ENCODE results near the gene ANGPTL2.

ANGPTL2 gene

DNA sequence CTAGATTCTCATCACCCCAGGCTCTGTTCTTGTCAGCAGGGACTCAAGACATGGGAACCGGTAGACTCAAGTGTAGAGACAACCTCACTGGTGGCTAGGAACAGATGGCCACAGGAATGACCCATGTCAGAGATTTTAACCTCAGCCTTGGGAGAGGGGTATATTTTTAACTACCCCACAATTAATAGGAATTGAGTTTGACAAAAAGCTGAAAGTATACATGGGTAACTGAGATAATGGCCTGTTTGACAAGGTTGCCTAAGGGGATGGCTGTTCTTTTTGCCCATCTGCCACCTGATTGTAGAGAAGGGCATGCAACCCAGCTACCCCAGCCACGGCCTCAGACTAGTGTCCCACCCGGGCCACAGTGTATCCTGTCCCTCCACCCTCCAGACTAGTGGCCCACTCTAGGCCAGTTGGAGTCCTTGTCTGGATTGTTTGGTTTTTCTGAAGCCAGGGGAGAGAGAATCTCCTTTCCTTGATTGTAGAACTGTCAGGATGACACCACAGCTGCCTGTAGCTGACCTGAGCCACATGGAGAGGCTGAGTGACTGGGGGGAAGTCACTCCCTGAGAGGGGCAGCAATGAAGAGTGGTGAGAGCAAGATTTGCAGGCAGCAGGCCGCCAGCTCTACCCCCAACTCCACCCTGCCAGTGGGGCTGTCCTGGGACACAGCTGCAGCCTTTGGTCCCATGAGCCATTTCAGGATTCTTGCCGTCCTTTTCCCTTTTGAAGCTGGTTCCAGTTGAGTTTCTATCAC lies 14.6 kb upstream of the ANGPTL2 start:
- TF ChIP-seq, protein P1, sequence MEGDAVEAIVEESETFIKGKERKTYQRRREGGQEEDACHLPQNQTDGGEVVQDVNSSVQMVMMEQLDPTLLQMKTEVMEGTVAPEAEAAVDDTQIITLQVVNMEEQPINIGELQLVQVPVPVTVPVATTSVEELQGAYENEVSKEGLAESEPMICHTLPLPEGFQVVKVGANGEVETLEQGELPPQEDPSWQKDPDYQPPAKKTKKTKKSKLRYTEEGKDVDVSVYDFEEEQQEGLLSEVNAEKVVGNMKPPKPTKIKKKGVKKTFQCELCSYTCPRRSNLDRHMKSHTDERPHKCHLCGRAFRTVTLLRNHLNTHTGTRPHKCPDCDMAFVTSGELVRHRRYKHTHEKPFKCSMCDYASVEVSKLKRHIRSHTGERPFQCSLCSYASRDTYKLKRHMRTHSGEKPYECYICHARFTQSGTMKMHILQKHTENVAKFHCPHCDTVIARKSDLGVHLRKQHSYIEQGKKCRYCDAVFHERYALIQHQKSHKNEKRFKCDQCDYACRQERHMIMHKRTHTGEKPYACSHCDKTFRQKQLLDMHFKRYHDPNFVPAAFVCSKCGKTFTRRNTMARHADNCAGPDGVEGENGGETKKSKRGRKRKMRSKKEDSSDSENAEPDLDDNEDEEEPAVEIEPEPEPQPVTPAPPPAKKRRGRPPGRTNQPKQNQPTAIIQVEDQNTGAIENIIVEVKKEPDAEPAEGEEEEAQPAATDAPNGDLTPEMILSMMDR (IDR thresholded peaks at IDR 0.05), result no peak

DNA sequence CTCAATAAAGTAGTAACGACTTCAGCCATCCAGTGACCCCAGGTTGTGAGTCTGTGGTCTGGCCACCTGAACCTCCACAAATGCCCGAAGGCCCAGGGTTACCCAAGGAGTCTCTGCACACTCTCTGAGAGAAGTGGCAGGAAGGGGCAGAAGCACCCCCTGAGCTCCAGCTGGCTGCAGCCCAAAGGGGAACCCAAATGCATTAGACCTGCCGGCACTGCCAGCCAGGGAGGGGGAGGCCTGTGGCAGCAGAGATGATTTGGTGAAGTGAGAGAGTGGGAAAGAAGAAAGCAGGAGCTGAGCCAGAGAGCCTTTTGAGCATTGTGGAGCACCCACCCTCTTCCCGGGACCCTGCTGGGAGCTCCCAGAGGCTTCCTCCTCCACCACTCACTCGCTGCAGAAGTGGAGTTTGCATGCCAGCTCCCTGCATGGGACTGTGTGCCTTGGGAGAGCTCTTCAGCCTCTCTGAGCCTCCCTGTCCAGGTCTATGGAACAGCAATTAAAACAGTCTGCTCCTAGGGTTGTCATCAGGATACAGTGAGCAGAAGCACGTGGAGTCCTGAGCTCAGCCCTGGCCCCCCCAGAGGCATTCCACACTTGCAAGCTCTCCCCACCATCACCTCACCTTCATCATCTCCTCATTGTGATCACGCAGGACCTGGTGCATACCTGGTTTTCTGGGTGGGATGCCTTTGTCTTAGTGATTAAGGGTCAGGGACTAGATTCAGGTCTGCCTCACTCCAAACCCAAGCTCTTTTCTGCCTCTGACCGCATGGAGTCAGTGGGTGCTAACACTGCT lies 13.8 kb upstream of the ANGPTL2 start:
- TF ChIP-seq, protein P1 (IDR thresholded peaks at IDR 0.05), result no peak

DNA sequence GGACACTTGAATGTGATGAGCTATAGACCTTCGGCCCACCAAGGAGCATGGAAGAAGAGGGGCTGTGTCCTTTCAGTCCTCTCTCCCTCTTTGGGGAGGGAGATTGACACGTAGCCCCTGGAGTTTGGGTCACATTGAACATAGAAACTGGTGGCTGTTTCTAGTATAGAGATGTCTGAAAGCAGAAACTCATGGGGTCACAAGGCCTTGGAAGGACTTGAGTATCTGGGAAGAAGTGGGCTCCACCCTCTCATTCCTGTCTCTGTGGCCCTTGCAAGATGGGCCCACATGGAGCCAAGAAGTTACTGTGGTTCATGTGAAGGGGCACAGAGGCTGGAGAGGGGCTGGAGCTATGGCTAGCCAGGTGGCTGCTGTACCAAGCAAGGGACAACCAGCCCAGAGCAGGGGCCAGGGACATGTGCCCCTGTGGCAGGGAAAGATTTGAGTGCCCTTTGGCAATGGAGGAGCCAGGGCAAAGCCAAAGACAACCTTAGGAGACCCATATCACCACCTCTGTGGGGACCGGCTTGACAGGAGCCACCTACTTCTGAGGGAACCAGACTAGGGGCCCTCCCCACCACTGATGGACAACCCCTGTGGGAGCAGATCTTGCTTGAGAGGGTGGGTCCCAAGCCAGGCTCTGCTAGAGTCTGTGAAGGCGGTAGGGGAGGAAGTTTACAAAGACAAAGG lies 12.8 kb upstream of the ANGPTL2 start:
- TF ChIP-seq, protein P1 (IDR thresholded peaks at IDR 0.05), result no peak

DNA sequence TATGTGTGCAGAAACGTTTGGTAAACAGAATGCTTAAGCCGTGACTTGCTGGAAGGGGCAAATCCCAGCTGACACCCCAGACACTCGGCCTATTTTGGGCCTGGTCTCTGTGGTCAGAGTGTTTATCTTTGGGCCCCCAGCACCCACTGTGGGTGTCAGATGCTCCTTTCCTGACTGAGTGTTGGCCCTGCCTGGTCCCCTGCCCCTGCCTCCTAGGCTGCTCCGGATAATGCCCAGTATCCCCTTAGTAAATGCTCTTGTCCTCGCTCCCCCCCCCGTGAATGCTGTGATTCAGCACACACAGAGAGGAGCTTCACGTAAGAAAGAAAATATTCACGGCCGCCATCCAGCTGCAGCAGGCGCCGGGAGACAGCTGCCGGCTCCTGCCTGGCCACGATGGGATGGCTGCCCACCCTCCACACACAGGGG lies 11.3 kb upstream of the ANGPTL2 start:
- TF ChIP-seq, protein P1 (IDR thresholded peaks at IDR 0.05), result no peak

DNA sequence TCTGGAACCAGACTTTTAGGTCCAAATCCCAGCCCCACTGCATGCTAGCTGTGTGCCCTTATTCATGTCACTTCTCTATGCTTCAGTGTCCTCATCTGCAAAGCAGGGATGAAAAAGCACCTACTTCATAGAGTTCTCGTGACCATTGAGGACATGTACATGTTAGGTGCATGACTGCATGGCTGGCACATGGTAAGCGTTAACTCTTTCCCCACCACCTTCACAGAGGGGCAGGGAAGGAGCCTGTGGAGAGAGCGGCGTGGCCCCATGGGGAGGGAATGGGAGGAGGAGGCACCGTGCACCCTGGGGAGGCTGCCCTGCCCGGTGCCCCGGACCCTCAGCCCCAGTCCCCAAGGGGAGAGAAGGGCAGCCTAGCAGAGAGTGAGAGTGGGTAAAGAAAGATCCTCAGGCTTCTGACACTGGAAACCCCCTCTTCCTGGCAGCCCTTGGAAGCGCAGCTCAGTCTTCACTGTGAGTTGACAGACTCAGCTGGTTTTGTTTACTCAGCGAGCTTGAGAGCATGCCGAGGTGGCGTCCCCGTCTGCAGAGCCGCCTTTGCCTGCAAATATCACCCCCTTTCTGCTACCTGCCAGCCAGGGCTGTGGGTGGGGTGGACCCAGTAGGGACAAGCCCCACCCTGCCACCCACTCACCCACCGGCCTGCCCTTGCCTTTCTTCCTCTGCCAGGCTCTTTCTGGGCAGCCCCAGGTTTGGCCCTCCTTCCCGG lies 10.6 kb upstream of the ANGPTL2 start:
- TF ChIP-seq, protein P1 (IDR thresholded peaks at IDR 0.05), result no peak

DNA sequence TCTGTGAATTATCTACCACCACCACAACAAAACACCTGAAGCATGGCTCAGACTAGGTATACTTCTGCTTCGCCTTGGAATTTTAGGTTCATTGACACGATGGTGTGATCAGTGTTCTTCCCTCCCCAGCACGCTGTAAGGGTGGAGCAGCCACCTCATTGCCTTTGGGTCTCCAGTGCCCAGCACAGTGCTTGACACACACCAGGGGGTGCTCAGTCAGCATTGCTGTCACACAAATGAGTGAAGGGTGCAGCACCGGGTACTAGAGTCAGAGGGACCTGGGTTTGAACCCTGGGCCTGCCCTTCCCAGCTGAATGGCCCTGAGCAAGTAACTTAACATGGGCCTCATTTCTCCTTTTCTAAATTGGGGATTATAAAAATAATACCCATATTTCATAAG lies 9.9 kb upstream of the ANGPTL2 start:
- TF ChIP-seq, protein P1 (IDR thresholded peaks at IDR 0.05), result no peak

DNA sequence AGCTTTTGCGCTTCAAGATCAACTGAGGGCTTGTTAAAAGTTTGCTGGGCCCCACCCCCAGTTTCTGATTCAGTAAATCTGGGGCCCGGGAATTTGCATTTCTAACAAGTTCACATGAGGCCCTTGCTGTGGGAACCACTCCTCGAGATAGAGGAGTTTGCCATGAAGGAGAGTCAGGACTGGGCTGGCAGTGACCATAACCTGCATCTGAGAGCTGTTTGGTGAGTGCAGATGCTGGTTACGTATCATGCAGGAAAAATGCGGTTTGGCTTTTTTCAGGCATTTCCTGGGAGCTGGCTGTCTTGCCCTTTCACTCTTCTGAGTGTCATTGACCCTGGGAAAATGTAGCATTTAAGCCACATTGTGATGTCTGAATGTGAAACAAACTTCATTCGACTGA lies 9.4 kb upstream of the ANGPTL2 start:
- TF ChIP-seq, protein P1 (IDR thresholded peaks at IDR 0.05), result no peak
